AG20443 (cell line): ENCODE data around the gene LDLRAD4.

ENCODE experiments used
- DNase-seq: peaks from one replicate; pipeline ENCODE4 v3.0.0; 2012; ENCODE audit warnings: low spot score, mixed read lengths

Gene LDLRAD4

GRCh38 chr18:13616525-13617035 lies 398.0 kb downstream of the LDLRAD4 start:
- DNase-seq: peak; percentile 1

- peak; percentile 1 for DNase-seq
These were observed 399.4 kb downstream of the LDLRAD4 start for GRCh38 chr18:13617826-13618515.

- DNase-seq: peak; percentile 1
These were observed 400.3 kb downstream of the LDLRAD4 start for GRCh38 chr18:13618760-13619438.

GRCh38 chr18:13619505-13620205 lies 401.1 kb downstream of the LDLRAD4 start:
- DNase-seq: peak; percentile 4

GRCh38 chr18:13620206-13620672 lies 401.7 kb downstream of the LDLRAD4 start:
- DNase-seq: peak; percentile 2

GRCh38 chr18:13620818-13621445 lies 402.4 kb downstream of the LDLRAD4 start:
- no peak for DNase-seq

GRCh38 chr18:13621446-13621849 lies 402.9 kb downstream of the LDLRAD4 start:
- no peak for DNase-seq

GRCh38 chr18:13621886-13622619 lies 403.5 kb downstream of the LDLRAD4 start:
- DNase-seq: no peak

GRCh38 chr18:13622751-13623150 lies 404.2 kb downstream of the LDLRAD4 start:
- DNase-seq: no peak

GRCh38 chr18:13623348-13623747 lies 404.8 kb downstream of the LDLRAD4 start:
- DNase-seq: no peak

- no peak for DNase-seq
These were observed 405.3 kb downstream of the LDLRAD4 start for GRCh38 chr18:13623871-13624270.

GRCh38 chr18:13624563-13625237 lies 406.1 kb downstream of the LDLRAD4 start:
- DNase-seq: no peak

GRCh38 chr18:13625355-13625754 lies 406.8 kb downstream of the LDLRAD4 start:
- no peak for DNase-seq

GRCh38 chr18:13625843-13626543 lies 407.4 kb downstream of the LDLRAD4 start:
- DNase-seq: no peak

GRCh38 chr18:13626544-13626908 lies 408.0 kb downstream of the LDLRAD4 start:
- no peak for DNase-seq

- DNase-seq: no peak
These were observed 409.1 kb downstream of the LDLRAD4 start for GRCh38 chr18:13627639-13628038.

- no peak for DNase-seq
These were observed 409.7 kb downstream of the LDLRAD4 start for GRCh38 chr18:13628211-13628610.

GRCh38 chr18:13629841-13630715 lies 411.5 kb downstream of the LDLRAD4 start:
- peak; percentile 90 for DNase-seq

GRCh38 chr18:13630716-13631268 lies 412.2 kb downstream of the LDLRAD4 start:
- no peak for DNase-seq
